VCaP (cell line): ENCODE measurements around the gene HEATR9.

Source experiments
- H3K27ac ChIP-seq: fragments of 450-650 bp; 2 replicates; pipeline ENCODE4 v1.5.1; 2017
- TF ChIP-seq, protein P1 (sequence below): fragments of 450-650 bp; conservative IDR thresholded peaks from 2 replicates; pipeline ENCODE4 v1.5.1; 2017; ENCODE audit warnings: mild to moderate bottlenecking, moderate library complexity

Gene HEATR9

DNA sequence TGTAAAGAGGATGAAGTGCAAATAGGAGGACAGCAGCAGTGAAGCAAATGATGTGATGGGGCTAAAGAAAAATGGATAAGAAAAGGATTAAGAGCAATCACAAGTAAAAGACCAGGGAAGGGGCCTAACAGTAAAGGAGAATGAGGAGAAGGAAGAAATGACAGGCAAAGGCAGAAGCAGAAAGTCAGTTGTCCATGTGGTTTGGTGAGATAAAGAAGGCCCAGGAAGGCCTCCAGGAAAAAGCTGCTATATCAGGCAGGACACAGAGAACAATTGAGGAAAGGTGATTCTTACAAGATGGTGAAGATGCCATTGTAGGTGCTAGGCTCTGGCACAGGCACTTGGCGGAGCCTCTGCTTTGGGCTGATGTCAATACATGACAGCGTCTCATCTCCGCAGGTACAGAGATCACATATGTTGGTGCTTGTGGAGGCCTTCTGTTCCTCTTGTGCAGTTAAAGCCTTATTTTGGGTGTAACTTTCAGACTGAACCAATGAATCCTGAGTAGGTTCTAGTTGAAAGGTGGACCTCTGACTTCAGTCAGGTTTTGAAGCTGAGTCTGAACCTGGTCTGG is 43.7 kb upstream of the HEATR9 start:
- no peak overlapping the region for H3K27ac ChIP-seq
- TF ChIP-seq, protein P1, sequence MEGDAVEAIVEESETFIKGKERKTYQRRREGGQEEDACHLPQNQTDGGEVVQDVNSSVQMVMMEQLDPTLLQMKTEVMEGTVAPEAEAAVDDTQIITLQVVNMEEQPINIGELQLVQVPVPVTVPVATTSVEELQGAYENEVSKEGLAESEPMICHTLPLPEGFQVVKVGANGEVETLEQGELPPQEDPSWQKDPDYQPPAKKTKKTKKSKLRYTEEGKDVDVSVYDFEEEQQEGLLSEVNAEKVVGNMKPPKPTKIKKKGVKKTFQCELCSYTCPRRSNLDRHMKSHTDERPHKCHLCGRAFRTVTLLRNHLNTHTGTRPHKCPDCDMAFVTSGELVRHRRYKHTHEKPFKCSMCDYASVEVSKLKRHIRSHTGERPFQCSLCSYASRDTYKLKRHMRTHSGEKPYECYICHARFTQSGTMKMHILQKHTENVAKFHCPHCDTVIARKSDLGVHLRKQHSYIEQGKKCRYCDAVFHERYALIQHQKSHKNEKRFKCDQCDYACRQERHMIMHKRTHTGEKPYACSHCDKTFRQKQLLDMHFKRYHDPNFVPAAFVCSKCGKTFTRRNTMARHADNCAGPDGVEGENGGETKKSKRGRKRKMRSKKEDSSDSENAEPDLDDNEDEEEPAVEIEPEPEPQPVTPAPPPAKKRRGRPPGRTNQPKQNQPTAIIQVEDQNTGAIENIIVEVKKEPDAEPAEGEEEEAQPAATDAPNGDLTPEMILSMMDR: no peak

DNA sequence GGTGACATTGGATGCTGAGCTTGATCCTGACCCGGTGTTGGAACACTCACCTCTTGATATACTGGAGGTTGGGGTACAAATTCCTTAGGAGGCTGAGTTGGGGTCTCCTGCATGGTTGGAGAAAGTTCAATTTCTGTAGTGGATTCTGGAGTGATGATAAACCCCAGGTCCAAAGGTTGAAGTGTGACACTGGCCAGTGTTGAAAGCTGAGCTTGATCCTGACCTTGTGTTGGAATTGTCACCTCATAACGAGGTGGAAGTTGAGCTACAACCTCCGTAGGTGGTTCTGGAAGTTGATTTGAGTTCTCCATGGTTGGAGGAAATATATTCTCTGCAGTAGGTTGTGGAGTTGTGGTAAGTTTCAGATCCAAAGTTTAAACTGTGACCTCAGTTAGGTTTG is 40.7 kb upstream of the HEATR9 start:
- H3K27ac ChIP-seq: no peak overlapping the region
- TF ChIP-seq, protein P1: no peak

GRCh38 chr17:35907691-35908090 is 39.0 kb upstream of the HEATR9 start:
- TF ChIP-seq, protein P1: no peak
- no peak overlapping the region for H3K27ac ChIP-seq

GRCh38 chr17:35906926-35907637 is 38.4 kb upstream of the HEATR9 start:
- TF ChIP-seq, protein P1: no peak
- no peak overlapping the region for H3K27ac ChIP-seq

DNA sequence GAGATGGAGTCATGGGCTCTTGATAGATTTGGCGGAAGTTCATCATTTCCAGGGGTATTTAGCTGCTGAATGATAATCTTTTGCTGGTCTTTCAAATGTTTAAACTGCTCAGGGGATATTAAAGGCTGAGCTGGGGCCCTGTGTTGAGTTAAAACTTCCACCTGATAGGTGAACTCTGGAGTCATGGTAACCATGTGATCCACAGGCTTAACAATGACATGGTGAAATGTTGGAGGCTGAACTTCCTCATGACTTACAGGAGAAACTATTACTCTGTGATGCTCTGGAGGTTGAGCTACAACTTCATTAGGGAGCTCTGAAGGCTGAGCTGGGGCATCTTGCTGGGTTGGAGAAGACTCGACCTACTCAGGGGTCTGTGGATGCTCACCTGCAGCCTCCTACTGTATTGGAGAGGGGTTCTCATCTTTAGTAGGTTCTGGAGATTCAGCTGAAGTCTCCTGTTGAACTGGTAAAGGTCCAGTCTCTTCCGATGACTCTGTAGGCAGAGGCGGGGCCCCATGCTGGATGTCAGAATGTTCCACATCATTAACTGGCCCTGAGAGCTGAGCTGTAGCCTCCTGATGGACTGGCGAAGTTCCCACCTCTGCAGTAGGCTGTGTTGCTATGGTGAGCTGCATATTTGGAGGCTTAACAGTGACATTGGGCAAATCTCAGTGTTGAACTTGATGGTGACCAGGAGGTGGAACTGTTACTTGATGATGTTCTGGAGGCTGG is 37.7 kb upstream of the HEATR9 start:
- H3K27ac ChIP-seq: no peak overlapping the region
- TF ChIP-seq, protein P1: no peak

- H3K27ac ChIP-seq: no peak overlapping the region
- TF ChIP-seq, protein P1: no peak
Observed at GRCh38 chr17:35903451-35903850, 34.8 kb upstream of the HEATR9 start.

DNA sequence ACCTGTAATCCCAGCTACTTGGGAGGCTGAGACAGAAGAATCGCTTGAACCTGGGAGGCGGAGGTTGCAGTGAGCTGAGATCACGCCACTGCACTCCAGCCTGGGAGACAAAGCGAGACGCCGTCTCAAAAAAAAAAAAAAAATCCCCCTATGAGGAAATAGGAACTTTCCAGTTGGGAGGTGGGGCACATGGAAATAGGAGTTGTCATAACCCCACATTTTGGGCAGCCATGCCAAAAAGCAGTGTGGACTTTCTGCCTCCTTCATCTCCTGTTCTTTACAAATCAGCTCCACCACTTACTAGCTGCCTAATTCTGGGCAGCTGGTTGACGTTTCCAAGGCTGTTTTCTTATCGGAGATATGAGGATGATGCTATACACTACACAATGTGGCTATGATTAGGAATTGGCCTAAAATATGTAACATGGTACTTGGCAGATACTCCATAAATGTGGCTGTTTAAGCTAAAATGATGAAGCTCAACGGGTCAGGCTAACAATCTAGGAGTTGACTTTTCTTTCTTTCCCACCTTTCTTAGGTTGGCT is 33.0 kb upstream of the HEATR9 start:
- TF ChIP-seq, protein P1: no peak
- no peak overlapping the region for H3K27ac ChIP-seq
